Measurements from ENCODE around the gene UNC5A. TPM values are rescaled to one million over a fixed set of nuclear protein-coding genes. Genes with fewer than 3 reads are reported as not detected.

UNC5A gene
- total RNA-seq, 1 donor from 2014 or later = 0.22 TPM

DNA sequence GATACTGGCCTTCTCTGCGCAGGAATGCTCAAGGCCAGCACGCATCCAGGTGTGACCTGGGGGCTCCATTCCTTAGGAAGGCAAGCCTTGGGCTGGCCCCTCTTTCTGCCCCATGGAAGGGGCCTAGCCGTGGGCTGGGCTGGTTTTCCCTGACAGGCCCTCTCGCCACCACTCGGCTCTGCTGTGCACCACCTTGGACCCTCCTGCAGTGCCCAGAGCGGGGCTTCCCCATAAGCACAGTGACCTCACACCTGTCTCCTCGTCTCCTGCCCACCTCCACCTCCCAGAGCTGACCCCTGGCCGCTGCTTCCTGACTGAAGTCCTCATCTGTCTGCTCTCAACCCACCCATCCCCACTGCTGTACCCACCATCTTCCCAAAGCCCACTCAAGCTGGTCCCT is 21.1 kb downstream of the UNC5A start:
- DNase-seq (no peak), ATAC-seq (no peak)
- intact Hi-C loops (cut with micrococcal nuclease) = no loop called here

DNA sequence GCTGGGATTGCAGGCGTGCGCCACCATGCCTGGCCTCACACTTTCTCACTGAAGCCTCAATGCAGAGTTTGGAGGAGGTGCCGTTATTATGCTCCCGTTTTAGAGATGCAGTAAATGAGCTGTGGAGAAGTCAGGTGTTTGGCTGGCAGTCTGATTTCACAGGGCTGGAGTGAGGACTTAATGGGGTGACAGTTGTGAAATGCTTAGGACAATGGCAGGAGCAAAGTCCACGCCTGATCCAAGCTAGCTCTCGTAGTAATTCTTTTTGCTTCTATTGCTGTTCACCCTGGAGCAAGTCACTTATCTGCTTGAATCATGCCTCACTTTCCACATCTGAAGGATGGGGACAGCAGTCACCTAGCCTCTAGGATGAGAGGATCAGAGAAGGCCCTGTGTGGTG is 21.8 kb downstream of the UNC5A start:
- intact Hi-C loops (cut with micrococcal nuclease) = no loop called here
- ATAC-seq (no peak), DNase-seq (no peak)

DNA sequence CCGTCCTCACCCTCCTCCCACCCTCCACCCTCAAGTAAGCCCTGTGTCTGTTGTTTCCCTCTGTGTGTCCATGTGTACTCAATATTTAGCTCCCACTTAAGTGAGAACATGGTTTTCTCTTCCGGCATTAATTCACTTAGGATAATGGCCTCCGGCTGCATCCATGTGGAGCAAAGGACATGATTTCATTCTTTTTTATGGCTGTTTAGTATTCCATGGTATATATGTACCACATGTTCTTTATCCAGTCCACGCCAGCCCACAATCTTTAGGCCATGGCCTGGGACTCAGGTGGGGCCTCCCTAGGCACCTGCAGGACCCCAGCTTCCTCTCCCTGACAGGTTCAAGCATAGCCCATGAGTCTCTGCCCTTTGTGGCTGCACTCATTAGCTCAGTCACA is 22.9 kb downstream of the UNC5A start:
- intact Hi-C loops (cut with micrococcal nuclease) = no loop called here

DNA sequence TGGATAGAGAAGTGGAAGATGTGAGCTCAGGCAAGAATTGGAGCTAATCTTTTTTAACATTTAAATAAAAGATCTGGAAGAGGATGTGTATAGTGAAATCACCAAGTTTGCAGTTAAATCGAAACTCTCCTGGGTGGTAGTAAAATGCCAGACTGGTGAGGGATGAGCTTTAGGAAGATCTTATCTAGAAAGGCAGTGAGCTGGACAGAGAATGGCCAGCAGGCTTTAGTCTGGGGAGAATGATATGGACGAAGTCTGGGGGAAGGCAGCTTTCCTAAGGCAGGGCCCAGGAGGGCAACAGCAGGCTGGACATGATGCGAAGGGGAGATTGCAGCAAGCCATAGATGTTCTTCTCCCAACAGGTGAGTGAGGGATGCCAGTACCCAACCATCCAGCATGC is 25.6 kb downstream of the UNC5A start:
- ATAC-seq = no peak
- intact Hi-C loops (cut with micrococcal nuclease) = no loop called here
- DNase-seq = no peak

More for the DNA sequence above, 22.9 kb downstream of the UNC5A start:
- DNase-seq = no peak
- ATAC-seq = no peak

DNA sequence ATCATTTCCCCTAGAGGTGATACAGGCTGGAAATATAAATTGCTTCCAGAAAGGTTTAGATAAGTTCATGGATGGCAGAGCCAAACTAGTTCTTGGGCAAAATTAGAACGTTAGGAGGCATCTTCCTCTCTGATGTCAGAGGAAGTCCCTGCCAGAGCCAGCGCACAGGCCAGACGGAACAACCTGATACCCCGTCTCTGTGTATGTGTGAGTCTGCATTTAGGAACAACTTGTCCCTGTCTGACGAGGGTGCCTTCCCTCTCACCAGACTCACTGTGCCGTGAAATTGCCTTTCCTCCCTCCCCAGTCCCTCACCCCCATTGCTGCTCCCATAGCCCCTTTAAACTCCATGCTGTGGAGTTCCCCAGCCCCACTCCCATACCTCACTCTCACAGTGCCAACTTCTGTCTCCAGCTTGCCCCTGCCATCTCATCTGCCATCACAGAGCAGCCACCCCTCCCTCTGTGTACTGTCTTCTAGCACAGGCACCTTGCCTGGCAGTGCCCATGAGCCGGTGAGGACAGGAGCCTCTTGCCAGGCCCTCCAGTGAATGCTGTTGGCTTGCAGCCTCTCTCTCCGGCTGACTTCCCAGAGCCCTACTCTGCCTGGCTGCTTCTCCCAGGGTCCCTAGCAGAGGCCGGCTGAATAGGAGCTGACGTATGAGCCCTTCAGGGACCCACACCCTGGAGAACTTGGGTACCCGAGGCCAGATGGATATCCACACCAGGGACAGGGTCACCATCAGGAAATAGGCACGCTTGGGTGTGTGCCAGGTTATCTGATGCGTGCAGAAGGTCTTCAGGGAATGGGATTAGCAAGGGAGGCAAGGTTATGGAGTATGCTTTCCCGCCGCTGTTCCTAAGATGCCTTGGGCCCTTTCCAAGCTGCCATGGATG is 26.7 kb downstream of the UNC5A start:
- no peak for ATAC-seq
- intact Hi-C loops (cut with micrococcal nuclease) = no loop called here
- DNase-seq = no peak

DNA sequence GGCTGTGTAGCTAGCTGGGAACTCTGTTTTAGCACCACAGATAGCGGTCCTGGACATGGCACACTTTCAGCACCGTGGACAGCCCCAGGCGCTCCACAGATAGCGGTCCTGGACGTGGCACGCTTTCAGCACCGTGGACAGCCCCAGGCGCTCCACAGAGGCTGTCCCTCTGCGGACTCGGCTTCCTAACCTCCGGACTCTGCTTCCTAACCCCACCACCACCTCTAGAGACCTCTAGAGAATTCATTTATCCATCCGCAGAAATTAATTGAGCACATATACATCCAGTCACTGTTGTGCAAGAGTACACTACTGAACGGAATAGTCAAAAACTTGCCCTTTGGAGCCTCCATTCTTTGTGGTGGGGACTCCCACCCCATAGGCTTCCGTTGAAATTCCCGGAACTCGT is 27.4 kb downstream of the UNC5A start:
- ATAC-seq = peak; percentile 97
- peak; percentile 94 for DNase-seq
- intact Hi-C loops (cut with micrococcal nuclease) = no loop called here

DNA sequence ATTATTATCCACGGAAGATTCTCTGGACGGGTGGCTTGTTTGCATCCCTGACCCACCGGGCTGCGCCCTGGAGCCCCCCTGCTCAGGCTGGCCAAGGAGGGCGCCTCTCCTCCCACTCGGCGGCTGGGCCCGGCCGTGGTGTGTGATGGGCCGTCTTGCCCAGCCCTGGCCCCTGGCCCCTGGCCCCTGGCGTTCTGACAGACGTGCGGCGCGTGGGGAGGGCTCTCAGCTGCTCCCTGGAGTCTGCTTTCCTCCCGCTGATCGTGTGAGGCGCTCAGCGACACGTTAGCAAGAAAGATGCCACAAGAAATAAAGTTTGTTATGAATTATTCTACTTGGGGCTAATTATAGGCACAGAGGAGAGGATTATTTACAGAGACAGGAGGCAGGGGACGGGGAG is 33.3 kb downstream of the UNC5A start:
- ATAC-seq (no peak), DNase-seq (no peak)
- intact Hi-C loops (cut with micrococcal nuclease) = no loop called here

DNA sequence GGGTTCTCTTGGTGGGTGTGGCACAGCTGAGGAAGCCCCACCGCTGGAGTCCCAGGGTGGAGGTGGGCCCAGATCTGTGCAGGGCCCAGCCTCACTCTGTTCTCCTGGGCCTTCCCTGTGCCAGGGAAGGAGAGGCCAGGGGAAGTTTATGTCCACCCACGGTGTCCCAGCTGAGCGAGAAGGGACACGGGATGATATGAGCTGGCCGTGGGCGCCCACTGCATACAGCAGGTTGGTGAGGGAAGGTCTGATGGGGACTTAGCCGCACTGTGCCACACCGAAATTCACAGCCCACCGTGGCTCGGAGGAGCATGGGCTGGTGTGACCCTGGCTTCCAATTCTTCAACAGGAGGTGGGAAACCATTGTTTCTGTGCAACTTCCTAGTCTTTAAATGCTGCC is 33.9 kb downstream of the UNC5A start:
- no peak for DNase-seq
- intact Hi-C loops (cut with micrococcal nuclease) = no loop called here
- no peak for ATAC-seq

DNA sequence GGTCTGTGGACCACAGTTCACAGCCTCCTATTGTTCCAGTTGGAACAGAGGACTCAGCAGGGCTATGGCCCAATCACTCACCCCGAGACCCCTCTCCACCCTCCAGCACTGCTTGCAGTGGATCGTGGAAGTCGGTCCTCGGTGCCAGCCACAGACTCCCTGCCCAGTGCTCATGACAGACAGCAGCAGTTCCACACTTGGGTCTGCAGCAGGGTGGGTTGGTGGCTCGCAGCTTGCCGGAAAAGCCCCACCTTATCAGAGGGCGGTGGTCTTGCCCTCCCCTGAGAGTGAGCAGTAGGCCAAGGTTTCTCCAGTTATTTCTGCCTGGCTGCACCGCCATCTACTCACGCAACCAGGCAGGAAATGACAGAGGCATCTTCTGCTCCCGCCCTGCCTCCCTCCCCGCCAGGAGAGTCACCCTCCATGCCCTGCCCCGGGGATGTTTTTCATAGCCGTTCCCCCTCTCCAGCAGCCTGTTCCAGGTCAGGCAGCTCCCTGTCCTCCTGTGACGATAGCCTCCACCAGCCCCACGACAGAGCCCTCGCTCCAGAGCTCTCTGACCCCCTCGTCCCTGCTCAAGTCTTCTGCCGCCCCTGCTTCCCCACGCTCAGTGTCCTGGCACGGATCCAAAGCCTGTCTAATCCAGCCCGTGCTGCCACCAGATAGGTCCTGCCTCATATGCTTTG is 34.5 kb downstream of the UNC5A start:
- intact Hi-C loops (cut with micrococcal nuclease) = no loop called here
- no peak for DNase-seq

DNA sequence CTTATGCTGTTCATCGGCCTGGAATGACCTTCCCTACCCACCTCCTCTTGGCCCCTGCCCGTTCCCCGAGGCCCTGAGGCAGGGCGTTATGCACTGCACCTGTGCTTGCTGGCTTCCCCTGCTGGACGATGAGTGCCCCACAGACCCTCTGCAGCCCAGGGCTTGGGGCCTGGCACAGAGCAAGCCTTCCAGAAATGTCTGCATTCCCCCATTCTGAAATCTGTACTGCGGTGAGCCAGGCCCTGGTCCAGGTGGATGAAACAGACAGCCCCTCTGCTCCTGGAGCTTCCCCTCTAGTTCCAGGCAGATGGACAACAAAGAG is 35.0 kb downstream of the UNC5A start:
- intact Hi-C loops (cut with micrococcal nuclease) = no loop called here
- no peak for ATAC-seq
- no peak for DNase-seq

More for the DNA sequence above, 34.5 kb downstream of the UNC5A start:
- no peak for ATAC-seq

DNA sequence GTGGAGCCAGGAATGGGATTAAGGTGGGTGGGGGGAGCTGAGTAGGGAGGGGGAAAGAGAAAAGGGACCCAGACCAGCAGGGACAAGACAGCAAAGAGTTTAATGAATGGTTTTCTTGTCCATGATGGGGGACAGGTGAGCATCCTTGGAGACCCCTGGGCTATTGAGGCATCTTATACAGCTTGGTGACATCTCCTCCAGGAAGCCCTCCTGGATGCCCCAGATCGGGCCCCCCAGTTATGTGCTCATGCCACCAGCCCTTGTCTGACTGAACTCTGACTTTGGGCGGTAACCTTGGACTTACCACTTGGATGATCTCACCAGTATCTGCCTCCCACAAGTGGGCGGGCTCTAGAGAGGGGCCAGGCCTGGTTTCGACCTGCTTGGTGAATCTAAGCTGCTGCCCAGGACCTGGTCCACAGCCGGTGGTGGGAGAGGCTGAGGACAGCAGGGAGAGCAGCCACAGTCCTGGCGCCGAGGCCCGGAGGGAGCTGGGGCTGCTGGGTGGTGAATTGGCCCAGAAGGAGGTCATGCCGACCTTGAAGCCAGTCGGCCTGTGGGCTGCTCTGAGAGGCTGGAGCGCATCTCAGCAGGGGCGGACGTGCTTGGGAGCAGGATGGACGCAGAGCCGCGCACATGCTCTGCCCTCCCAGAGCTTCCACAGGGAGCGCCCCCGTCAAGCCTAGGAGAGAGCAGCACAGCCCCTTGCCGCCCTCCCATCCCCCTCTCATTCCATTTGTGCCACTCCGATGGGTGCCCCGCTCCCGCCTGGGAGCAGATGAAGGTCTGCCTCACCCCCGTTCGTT is 36.2 kb downstream of the UNC5A start:
- ATAC-seq (no peak), DNase-seq (no peak)
- intact Hi-C loops (cut with micrococcal nuclease) = no loop called here

DNA sequence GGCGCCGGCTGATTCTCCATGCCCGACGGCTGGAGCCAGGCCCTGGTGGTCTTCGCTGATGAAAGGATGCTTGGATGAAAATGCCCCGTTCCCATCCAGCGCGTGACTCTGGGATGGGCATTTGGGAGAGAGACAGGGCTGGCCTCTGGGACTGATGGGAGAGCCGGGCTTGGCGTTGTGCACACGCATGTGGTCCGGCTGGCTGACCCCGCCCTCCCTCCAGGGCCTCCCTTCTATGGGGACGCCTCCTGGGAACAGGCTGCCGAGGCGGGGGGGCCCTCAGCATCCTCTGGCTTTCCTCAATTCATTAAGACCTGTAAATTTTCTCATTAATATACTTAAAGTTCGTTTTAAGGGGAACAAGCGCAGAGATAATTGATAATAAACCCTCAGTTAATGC is 36.8 kb downstream of the UNC5A start:
- ATAC-seq = no peak
- intact Hi-C loops (cut with micrococcal nuclease) = no loop called here
- no peak for DNase-seq

DNA sequence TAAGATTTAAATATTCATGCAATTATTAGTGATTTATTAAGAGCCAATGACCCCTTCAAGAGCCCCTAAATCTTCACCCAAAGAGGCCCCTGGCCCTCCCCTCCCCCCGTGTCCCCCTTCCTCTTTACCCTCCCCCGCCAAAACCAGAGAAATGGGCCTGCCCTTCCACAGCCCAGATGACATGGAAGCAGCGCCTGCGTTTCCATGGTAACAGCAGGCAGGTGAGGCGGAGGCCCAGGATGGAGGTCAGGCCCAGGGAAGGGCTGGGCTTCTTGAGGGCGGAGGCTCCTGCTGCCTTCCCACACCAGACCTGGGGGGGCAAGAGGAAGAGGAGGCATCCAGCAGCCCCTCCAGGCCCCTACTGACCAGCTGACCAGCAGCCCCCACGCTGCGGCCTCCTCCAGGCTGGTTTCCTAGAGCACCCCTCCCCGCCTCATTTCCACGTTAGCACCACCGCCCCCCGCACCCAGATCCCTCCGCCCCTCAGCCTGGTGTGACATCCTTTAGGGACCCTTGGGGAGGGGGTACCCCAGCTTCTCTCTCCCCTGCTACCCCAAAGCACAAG is 37.4 kb downstream of the UNC5A start:
- DNase-seq (no peak), ATAC-seq (no peak)
- intact Hi-C loops (cut with micrococcal nuclease) = no loop called here

DNA sequence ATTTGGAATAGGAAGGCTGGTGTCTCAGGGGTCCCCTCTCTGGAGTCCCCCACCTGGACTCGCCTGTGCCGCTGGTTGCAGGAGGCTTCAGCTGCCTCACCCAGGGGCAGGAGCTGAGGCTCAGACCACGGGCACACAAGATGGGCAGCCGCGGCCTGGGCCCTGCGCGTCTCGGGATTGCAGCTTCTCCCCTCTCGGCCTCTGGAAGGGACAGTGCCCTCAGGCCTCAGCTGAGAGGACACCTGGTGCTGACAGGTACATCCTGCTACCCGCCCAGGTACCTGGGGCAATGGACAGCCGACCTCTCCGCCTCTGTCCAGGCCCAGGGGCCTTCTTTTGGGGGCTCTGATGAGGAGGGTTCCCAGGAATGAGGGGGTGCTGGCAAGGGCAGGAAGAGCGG is 38.3 kb downstream of the UNC5A start:
- ATAC-seq (no peak), DNase-seq (no peak)
- intact Hi-C loops (cut with micrococcal nuclease) = no loop called here

DNA sequence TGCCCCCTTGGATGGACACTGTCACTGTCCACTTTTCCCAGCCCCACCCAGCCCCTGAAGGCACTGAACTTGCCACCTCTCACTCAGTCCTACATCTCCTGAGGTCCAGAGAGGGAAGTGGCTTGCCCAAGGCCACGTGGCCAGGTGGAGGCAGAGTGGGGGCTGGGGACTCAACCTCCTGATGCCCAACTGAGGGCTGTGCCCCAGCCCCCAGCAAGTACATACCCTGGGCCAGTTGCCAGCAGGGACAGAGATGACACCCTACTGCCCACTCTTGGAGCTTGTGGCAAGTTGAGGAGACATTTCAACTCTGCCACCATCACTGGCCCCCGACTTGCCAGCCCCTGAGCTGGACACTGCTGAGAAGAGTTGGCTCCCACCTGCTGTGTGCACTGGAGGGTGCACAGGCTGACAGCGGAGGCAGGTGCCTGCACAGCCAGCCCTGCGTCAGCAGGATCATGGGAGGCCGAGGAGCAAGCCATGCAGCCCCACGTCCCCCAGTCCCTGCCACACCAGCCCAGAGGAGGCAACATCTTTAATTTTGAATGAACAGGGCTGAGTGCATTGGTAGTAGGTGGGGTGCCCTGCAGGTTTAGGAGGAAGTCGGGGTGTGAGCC is 39.4 kb downstream of the UNC5A start:
- DNase-seq = no peak
- intact Hi-C loops (cut with micrococcal nuclease) = no loop called here
- ATAC-seq = no peak

DNA sequence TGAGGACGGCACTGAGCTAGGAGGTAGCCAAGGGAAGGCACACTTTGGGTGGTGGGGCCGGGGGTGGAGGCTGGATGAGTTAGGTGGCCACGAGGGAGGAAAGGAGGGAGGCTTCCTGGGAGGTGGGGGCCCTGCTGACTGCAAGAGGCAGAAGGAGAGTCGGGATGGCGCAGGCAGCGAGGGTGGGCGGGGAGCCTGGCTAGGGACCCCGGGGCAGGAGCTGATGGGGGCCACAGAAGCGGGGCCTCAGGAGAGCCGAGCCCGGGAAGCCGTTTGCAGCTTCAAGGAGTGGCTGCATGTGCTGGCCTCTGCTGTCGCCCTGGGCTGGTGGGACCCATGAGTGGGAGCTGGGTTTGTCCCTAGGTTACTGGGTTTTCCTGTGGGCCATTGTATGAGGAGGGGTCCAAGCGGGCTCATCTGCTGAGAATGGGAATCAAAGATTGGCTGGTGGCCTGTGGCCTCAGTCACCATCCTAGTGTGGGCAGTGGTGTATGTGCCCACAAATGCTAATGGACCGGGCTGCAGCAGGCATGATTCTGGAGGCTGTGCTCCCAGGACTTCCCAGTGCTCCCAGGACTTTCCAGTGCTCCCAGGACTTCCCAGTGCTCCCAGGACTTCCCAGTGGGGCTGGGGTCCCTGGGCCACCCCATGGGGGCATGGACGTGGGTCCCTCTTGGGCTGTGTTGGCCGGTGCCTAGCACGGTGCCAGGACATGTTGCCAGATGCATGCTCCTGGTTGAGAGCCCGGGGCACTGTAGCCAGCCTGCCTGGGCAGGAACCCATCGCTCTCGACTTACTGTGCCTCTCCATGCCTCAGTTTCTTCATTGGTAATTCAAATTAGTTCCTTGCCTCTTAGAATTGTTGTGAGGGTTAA is 40.2 kb downstream of the UNC5A start:
- intact Hi-C loops (cut with micrococcal nuclease) = no loop called here
- ATAC-seq (no peak), DNase-seq (no peak)

DNA sequence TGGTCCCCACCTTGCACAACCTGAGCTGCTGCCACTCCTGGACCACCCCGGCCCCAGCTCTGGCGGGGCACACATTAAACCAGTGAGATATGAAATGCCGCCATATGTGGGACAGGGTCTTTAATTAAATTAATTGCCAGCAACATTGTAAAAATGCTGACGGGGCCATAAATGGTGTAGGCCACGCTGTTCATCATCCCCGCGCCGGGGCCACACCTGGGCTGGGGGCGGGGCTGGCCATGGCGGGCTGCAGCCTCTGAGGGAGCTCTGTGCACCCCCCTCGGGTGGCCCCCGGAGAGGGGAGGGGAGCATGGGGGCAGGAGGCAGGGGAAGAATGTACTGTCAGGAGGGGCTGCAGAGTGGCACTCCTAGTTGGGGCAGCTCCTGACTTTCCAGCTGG is 41.0 kb downstream of the UNC5A start:
- intact Hi-C loops (cut with micrococcal nuclease) = no loop called here
- ATAC-seq = no peak
- no peak for DNase-seq

DNA sequence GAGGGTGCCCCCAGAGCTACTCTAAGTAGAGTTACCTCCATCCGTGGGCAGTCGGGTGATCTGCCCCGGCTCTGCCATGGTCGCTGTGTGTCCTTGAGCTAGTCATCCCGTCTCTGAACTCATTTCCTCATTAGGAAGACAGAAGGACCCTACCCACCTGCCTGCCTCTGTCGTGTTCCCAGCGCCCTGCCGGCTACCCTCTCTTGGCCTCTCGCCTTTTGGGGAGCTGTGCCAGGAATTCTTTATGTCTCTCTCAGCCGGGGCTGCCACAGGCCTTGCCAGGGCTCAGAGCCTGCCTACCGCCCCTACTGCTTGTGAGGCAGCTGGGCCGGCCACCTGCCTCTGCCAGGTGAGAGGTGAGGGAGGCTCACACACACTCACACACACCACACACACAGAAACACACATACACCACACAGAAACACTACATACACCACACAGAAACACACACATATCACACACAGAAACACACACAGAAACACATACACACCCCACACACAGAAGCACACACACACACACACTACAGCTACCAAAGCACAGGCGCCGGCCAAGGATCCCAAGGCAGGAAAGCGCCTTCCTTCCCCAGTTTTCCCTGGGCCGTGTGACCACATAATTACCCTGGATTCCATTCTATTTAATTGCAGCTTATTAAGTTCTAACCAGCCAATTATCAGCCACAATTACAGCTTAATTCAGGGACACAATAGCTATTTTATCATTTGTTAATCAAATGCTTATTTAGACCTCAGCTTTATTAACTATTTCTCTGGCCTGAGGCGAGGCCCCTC is 41.7 kb downstream of the UNC5A start:
- DNase-seq (no peak), ATAC-seq (no peak)
- intact Hi-C loops (cut with micrococcal nuclease) = no loop called here

Measured in left ventricle myocardium superior (tissue), 1 donor.